Muscle layer of colon (tissue), 2 donors: ENCODE measurements around the gene FES.
A peak's percentile ranks its signal among the peaks of the same experiment; 100 is the strongest.

Experiments used
- H3K27ac ChIP-seq: one replicate; pipeline ENCODE4 v1.7.0; 2013; ENCODE audit warnings: low read depth, mild to moderate bottlenecking, low read length, moderate library complexity
- H3K27me3 ChIP-seq, 2 donors: one replicate each; pipeline ENCODE4 v1.7.0; 2013; ENCODE audit warnings: low read length in 2 of 2, mild to moderate bottlenecking in 2 of 2; ENCODE audit not compliant: insufficient read depth in 2 of 2, control insufficient read depth in 1 of 2
- H3K36me3 ChIP-seq: one replicate; pipeline ENCODE4 v1.7.0; 2013; ENCODE audit warnings: mild to moderate bottlenecking, low read length; ENCODE audit not compliant: insufficient read depth
- H3K4me1 ChIP-seq: one replicate; pipeline ENCODE4 v1.7.0; 2013; ENCODE audit warnings: mild to moderate bottlenecking, low read length; ENCODE audit not compliant: insufficient read depth
- H3K4me3 ChIP-seq, 2 donors: one replicate each; pipeline ENCODE4 v1.7.0; 2013; ENCODE audit warnings: low read length in 2 of 2, low read depth in 1 of 2, mild to moderate bottlenecking in 1 of 2, moderate library complexity in 1 of 2
- H3K9ac ChIP-seq: one replicate; pipeline ENCODE4 v1.7.0; 2013; ENCODE audit warnings: low read length
- H3K9me3 ChIP-seq: one replicate; pipeline ENCODE4 v1.7.0; 2013; ENCODE audit warnings: mild to moderate bottlenecking, low read length
- donor health status: abdominal sarcoma.
- donor health status: Adenocarcinoma of cecum.

Gene FES

GRCh38 chr15:90878660-90879059 lies 5.6 kb upstream of the FES start:
- no peak overlapping the region for H3K4me3 ChIP-seq
- no peak overlapping the region for H3K27ac ChIP-seq
- H3K9me3 ChIP-seq, result no peaks in the 10 kb centered on the region
- no peaks in the 10 kb centered on the region for H3K27me3 ChIP-seq
- H3K9ac ChIP-seq, result no peak overlapping the region
- H3K36me3 ChIP-seq, result peaks cover 48% of the 10 kb centered on the region
- H3K4me1 ChIP-seq, result peaks cover 8% of the 10 kb centered on the region

GRCh38 chr15:90879730-90880366 lies 4.5 kb upstream of the FES start:
- Histone ChIP-seq H3K9me3 (no peaks in the 10 kb centered on the region), H3K27ac (no peak overlapping the region), H3K4me3 (no peak overlapping the region), H3K9ac (no peak overlapping the region), H3K4me1 (peaks cover 15% of the 10 kb centered on the region), H3K36me3 (peaks cover 48% of the 10 kb centered on the region), H3K27me3 (no peaks in the 10 kb centered on the region)

DNA sequence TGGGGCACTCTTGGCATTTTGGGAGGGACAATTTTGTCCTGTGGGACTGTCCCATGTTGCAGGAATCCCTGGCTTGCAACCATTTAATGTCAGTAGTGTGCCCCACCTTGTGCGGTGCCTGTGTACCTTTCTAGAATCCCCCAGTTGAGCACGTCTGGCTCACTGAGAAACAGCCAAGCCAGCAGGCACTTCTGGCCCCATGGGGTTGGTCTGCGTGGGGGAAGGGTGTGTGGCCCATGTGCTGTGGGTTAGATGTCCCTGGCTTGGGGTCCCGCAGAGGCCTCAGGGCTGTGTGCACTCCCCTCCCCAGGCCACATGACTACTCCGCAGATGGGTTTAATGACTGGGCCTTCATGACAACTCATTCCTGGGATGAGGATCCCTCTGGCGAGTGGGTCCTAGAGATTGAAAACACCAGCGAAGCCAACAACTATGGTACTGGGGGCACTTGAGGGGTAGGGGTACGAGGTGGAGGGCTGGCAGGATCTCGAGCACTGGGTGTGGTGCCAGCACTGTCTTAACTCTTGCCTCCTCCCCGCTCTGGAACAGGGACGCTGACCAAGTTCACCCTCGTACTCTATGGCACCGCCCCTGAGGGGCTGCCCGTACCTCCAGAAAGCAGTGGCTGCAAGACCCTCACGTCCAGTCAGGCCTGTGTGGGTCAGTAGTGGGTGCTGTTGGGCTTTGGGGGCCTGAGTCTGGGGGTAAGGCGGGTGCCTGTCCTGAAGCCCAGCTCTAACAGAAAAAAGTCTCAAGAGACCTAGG lies 3.7 kb upstream of the FES start:
- H3K27me3 ChIP-seq, result no peaks in the 10 kb centered on the region
- H3K4me3 ChIP-seq, result no peak overlapping the region
- peaks cover 48% of the 10 kb centered on the region for H3K36me3 ChIP-seq
- H3K4me1 ChIP-seq, result peaks cover 21% of the 10 kb centered on the region
- H3K27ac ChIP-seq, result no peak overlapping the region
- no peaks in the 10 kb centered on the region for H3K9me3 ChIP-seq
- H3K9ac ChIP-seq, result no peak overlapping the region

DNA sequence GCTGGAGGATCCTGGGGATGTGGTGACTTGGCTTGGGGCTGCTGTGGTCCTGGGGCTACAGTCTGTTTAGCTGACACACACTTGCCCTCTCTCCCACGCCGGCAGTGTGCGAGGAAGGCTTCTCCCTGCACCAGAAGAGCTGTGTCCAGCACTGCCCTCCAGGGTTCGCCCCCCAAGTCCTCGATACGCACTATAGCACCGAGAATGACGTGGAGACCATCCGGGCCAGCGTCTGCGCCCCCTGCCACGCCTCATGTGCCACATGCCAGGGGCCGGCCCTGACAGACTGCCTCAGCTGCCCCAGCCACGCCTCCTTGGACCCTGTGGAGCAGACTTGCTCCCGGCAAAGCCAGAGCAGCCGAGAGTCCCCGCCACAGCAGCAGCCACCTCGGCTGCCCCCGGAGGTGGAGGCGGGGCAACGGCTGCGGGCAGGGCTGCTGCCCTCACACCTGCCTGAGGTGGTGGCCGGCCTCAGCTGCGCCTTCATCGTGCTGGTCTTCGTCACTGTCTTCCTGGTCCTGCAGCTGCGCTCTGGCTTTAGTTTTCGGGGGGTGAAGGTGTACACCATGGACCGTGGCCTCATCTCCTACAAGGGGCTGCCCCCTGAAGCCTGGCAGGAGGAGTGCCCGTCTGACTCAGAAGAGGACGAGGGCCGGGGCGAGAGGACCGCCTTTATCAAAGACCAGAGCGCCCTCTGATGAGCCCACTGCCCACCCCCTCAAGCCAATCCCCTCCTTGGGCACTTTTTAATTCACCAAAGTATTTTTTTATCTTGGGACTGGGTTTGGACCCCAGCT lies 2.9 kb upstream of the FES start:
- Histone ChIP-seq H3K27me3 (no peaks in the 10 kb centered on the region), H3K4me1 (peaks cover 29% of the 10 kb centered on the region), H3K9ac (no peak overlapping the region), H3K9me3 (no peaks in the 10 kb centered on the region), H3K27ac (no peak overlapping the region), H3K36me3 (peaks cover 46% of the 10 kb centered on the region), H3K4me3 (no peak overlapping the region)

GRCh38 chr15:90881978-90882721 lies 2.2 kb upstream of the FES start:
- H3K36me3 ChIP-seq, result peaks cover 46% of the 10 kb centered on the region
- no peaks in the 10 kb centered on the region for H3K27me3 ChIP-seq
- no peaks in the 10 kb centered on the region for H3K9me3 ChIP-seq
- H3K4me1 ChIP-seq, result peaks cover 31% of the 10 kb centered on the region
- no peak overlapping the region for H3K27ac ChIP-seq
- no peak overlapping the region for H3K4me3 ChIP-seq
- no peak overlapping the region for H3K9ac ChIP-seq

- Histone ChIP-seq H3K27me3 (no peaks in the 10 kb centered on the region), H3K4me1 (peaks cover 31% of the 10 kb centered on the region), H3K36me3 (peaks cover 45% of the 10 kb centered on the region), H3K9ac (peak overlapping the region; percentile 83), H3K4me3 (no peak overlapping the region), H3K27ac (peak overlapping the region; percentile 95), H3K9me3 (no peaks in the 10 kb centered on the region)
Observed at GRCh38 chr15:90882781-90883525, 1.4 kb upstream of the FES start.

DNA sequence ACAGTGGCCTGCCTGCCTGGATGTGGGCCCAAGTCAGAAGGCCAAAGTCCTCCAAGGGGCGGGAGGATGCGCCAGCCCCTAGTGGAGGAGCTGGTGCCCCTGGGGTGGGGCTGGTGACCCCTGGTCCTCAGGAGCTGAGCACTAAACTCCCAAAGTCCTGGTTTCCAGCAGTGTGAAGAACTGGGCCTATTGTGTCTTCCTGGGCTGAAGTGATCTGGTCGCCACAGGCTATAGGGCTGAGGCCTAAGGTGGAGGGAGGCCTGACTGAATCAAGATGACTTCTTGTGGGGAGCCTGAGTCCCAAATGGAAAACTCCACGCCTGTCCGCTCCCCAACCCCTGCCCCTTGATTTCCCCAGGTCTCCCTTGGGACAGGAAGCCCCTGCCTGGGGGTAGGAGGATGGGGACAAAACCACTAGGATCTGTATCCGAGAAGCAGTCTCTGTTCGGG lies 753 bp upstream of the FES start:
- Histone ChIP-seq H3K4me3 (peak overlapping the region; percentile 61 to 66), H3K36me3 (peaks cover 39% of the 10 kb centered on the region), H3K4me1 (peaks cover 31% of the 10 kb centered on the region)

GRCh38 chr15:90884719-90885431 lies 571 bp downstream of the FES start:
- Histone ChIP-seq H3K4me1 (peaks cover 31% of the 10 kb centered on the region), H3K27ac (peak overlapping the region; percentile 95), H3K36me3 (peaks cover 26% of the 10 kb centered on the region), H3K9ac (peak overlapping the region; percentile 76), H3K9me3 (no peaks in the 10 kb centered on the region), H3K4me3 (peak overlapping the region; percentile 61 to 66), H3K27me3 (no peaks in the 10 kb centered on the region)

More for the DNA sequence above, 753 bp upstream of the FES start:
- Histone ChIP-seq H3K27me3 (no peaks in the 10 kb centered on the region), H3K27ac (peak overlapping the region; percentile 95), H3K9ac (peak overlapping the region; percentile 83), H3K9me3 (no peaks in the 10 kb centered on the region)

DNA sequence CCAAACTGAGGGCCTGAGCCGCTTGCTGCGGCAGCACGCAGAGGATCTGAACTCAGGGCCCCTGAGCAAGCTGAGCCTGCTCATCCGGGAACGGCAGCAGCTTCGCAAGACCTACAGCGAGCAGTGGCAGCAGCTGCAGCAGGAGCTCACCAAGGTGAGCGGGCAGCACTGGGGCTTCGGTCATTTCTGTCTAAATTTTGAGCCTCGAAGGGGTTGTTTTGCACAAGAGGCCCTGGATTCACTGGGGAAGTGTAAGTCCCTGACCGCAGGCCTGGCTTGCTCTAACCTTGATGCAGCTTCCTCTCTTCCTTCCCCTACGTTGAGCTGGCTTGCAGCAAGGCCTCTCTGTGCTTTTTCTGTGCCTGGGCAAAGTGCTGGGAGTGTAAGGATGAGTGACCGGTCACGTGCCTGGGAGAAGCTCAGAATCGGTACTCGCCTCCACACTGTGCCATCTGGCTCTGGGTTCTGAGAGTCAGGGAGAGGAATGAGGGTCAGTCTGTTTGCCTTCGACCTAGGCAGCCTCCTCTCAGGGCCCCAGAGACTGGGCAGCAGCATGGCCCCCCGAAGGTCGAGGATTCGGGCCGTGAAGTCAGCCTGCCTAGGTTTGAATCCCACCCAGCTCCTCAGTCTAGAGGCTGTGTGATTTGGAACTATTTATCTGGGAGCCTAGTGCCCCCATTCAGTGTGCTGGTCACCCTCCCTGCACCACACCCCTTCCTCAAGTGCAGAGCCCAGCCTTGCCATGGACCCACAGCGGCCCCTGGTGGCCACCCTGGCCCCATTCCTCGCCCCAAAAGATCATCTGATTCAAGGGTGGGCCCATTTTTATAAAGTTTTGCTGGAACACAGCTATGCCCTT lies 1.4 kb downstream of the FES start:
- H3K36me3 ChIP-seq, result peaks cover 24% of the 10 kb centered on the region
- H3K4me1 ChIP-seq, result peaks cover 31% of the 10 kb centered on the region
- peak overlapping the region; percentile 76 for H3K9ac ChIP-seq
- no peaks in the 10 kb centered on the region for H3K27me3 ChIP-seq
- H3K9me3 ChIP-seq, result no peaks in the 10 kb centered on the region
- H3K27ac ChIP-seq, result peak overlapping the region; percentile 95
- peak overlapping the region; percentile 61 to 66 for H3K4me3 ChIP-seq
